ENCODE measurements around the gene CASP9. TPM values are rescaled to one million over a fixed set of nuclear protein-coding genes. Genes with fewer than 3 reads are reported as not detected.

CASP9 gene
- polyA plus RNA-seq, 1 experiment = 10.4 TPM

DNA sequence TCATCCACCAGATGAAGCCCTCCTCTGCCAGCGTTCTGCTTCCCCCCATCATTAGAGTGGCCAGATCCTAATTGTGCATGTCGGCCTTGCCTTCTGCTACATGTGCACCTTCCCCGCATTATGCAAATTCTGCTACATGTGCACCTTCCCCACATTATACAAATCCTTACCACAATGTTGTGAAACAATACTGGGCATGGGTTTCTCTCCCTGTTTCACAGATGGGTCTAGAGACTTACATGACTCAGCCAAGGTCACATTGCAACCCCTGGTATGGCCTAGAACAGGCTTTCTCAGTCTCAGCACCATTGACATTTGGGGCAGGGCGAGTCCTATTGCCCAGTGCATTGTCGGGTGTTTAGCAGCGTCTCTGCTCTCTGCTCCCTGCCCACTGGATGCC is 68.5 kb downstream of the CASP9 start:
- POLR2A ChIA-PET = no interaction called here
- Histone ChIP-seq H3K27ac (ENCODE audit: low read depth, low read length) (no peak overlapping the region), H3K9me3 (ENCODE audit: control insufficient read depth, insufficient read depth, low read length) (peaks cover 10% of the 10 kb centered on the region), H3K4me3 (ENCODE audit: low read depth, low read length) (no peak overlapping the region), H3K27me3 (ENCODE audit: control insufficient read depth, insufficient read depth, low read length) (peaks cover 9% of the 10 kb centered on the region)
- no peak for DNase-seq (ENCODE audit: low read depth, low spot score)
- TF ChIP-seq, protein P1, sequence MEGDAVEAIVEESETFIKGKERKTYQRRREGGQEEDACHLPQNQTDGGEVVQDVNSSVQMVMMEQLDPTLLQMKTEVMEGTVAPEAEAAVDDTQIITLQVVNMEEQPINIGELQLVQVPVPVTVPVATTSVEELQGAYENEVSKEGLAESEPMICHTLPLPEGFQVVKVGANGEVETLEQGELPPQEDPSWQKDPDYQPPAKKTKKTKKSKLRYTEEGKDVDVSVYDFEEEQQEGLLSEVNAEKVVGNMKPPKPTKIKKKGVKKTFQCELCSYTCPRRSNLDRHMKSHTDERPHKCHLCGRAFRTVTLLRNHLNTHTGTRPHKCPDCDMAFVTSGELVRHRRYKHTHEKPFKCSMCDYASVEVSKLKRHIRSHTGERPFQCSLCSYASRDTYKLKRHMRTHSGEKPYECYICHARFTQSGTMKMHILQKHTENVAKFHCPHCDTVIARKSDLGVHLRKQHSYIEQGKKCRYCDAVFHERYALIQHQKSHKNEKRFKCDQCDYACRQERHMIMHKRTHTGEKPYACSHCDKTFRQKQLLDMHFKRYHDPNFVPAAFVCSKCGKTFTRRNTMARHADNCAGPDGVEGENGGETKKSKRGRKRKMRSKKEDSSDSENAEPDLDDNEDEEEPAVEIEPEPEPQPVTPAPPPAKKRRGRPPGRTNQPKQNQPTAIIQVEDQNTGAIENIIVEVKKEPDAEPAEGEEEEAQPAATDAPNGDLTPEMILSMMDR (IDR thresholded peaks at IDR 0.05; ENCODE audit: low read depth, low read length) = no peak
- CTCF ChIA-PET = interaction anchor here (0.6 kb wide), 1 partner anchor 28 kb away, joined by 4 read pairs; no protein-coding TSS in a partner anchor

DNA sequence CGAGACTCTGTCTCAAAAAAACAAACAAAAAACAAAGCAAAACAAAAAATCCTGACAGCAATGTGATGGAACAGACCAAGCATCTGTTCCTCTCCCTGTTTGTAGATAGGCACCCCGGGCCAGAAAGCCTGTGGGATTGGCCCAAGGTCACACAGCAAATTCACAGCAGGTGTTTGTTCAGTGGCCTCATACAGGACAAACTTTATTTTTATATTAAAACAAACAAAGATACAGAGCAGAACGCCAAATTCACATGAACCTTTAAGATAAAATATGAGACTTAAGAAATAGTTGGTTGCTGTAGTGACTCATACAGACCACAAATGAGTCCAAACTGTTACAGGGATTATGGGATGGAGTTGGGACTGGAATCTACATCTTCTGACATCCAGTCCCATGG is 69.8 kb downstream of the CASP9 start:
- peaks cover 9% of the 10 kb centered on the region for H3K27me3 ChIP-seq (ENCODE audit: control insufficient read depth, insufficient read depth, low read length)
- ChIA-PET POLR2A (interaction anchor here (0.6 kb wide), 1 partner anchor 170 kb away, joined by 4 read pairs; no protein-coding TSS in a partner anchor), CTCF (no interaction called here)
- DNase-seq (ENCODE audit: low read depth, low spot score) = peak; percentile 32
- H3K27ac ChIP-seq (ENCODE audit: low read depth, low read length) = peak overlapping the region; percentile 11
- peaks cover 10% of the 10 kb centered on the region for H3K9me3 ChIP-seq (ENCODE audit: control insufficient read depth, insufficient read depth, low read length)
- H3K4me3 ChIP-seq (ENCODE audit: low read depth, low read length) = no peak overlapping the region
- TF ChIP-seq, protein P1 (IDR thresholded peaks at IDR 0.05; ENCODE audit: low read depth, low read length) = no peak

DNA sequence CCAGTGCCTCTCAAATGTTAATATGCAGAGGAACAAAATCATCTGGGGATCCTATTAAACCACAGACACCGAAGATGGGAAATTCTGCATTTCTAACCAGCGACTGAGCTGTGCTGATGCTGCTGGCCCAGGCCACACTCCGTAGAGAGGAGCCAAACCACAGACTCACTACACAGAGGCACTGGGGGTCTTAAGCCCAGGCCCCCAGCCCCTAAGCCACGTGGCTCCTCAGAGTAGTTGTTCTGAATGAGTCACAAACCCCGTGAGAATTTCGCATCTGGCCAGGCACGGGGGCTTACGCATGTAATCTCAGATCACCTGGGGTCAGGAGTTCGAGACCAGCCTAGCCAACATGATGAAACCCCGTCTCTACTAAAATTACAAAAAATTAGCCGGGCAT is 70.3 kb downstream of the CASP9 start:
- POLR2A ChIA-PET = interaction anchor here (0.6 kb wide), 1 partner anchor 171 kb away, joined by 4 read pairs; no protein-coding TSS in a partner anchor
- no peak overlapping the region for H3K27ac ChIP-seq (ENCODE audit: low read depth, low read length)
- CTCF ChIA-PET = no interaction called here
- H3K27me3 ChIP-seq (ENCODE audit: control insufficient read depth, insufficient read depth, low read length) = peaks cover 9% of the 10 kb centered on the region
- peaks cover 10% of the 10 kb centered on the region for H3K9me3 ChIP-seq (ENCODE audit: control insufficient read depth, insufficient read depth, low read length)
- no peak overlapping the region for H3K4me3 ChIP-seq (ENCODE audit: low read depth, low read length)
- TF ChIP-seq, protein P1 (IDR thresholded peaks at IDR 0.05; ENCODE audit: low read depth, low read length) = no peak
- DNase-seq (ENCODE audit: low read depth, low spot score) = no peak

DNA sequence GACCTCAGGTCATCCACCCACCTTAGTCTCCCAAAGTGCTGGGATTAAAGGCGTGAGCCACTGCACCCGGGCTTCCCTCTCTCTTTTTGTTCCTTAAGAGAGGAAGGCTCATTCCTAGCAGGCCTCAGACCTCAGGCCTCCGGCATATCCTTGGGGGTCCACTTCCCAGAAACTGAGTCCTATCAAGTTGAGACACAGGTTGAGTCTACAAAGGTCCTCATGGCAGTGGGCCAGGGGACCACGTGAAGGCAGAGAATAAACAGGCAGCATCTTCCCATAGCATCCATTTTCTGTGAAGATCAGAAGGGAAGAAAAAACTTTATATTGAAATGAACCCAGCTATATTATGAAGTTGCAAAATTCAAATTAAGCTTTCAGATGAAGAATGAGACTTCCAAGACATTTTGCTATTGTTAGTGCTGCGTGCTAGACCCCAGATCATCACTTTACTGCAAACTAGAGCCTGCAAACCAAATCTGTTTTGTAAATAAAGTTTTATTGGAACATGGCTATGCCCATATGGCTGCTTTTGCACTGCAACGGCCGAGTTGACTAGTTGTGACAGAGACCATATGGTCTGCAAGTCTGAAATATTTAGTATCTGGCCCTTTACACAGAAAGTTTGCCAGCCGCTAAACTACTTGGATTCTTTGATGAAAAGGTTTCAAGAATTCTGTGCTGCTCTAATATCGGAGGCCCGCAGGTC is 71.0 kb downstream of the CASP9 start:
- POLR2A ChIA-PET = no interaction called here
- CTCF ChIA-PET = no interaction called here

DNA sequence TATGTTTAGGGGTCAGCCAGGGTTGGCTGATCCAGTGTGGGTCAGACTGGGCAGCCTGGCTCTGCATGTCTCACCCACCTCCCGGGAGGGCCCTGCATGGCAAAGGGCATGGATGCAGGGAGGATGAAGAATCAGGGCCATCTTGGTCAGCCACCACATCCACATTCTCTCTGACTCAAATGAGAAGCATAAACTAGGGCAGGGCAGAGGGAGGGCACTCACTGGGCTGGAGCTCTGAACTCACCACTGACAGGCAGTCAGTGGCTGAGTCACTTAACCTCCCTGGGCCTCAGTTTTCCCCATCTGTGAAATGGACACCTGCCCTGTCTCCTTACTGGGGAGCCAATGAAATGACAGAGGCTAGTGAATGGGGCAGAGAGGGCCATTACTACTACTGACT is 71.8 kb downstream of the CASP9 start:
- DNase-seq (ENCODE audit: low read depth, low spot score) = no peak
- H3K9me3 ChIP-seq (ENCODE audit: control insufficient read depth, insufficient read depth, low read length) = peaks cover 10% of the 10 kb centered on the region
- TF ChIP-seq, protein P1 (IDR thresholded peaks at IDR 0.05; ENCODE audit: low read depth, low read length) = no peak
- H3K27me3 ChIP-seq (ENCODE audit: control insufficient read depth, insufficient read depth, low read length) = peaks cover 9% of the 10 kb centered on the region
- ChIA-PET CTCF (no interaction called here), POLR2A (no interaction called here)
- H3K4me3 ChIP-seq (ENCODE audit: low read depth, low read length) = no peak overlapping the region
- no peak overlapping the region for H3K27ac ChIP-seq (ENCODE audit: low read depth, low read length)

More for the DNA sequence above, 71.0 kb downstream of the CASP9 start:
- no peak overlapping the region for H3K27ac ChIP-seq (ENCODE audit: low read depth, low read length)
- DNase-seq (ENCODE audit: low read depth, low spot score) = no peak
- TF ChIP-seq, protein P1 (IDR thresholded peaks at IDR 0.05; ENCODE audit: low read depth, low read length) = no peak
- peaks cover 9% of the 10 kb centered on the region for H3K27me3 ChIP-seq (ENCODE audit: control insufficient read depth, insufficient read depth, low read length)
- H3K9me3 ChIP-seq (ENCODE audit: control insufficient read depth, insufficient read depth, low read length) = peaks cover 10% of the 10 kb centered on the region
- H3K4me3 ChIP-seq (ENCODE audit: low read depth, low read length) = no peak overlapping the region
